HepG2 (cell line): Measurements from ENCODE around the gene GSDMA. TPM values are rescaled to one million over a fixed set of nuclear protein-coding genes. Genes with fewer than 3 reads are reported as not detected.
A peak's percentile ranks its signal among the peaks of the same experiment; 100 is the strongest.

Experiments
- FOSL2 ChIP-seq: sonication (generic); formaldehyde crosslinking; IDR thresholded peaks from 2 replicates; pipeline ENCODE4 v1.4.0; 2020; ENCODE audit warnings: missing genetic modification reagents
- GABPA ChIP-seq, 2 experiments: IDR thresholded peaks; 2 replicates each; pipeline ENCODE4 v1.6.1; 2011 to 2016; ENCODE audit warnings: low read depth in 2 of 2, low read length in 1 of 2, missing biosample characterization in 1 of 2, missing genetic modification characterization in 1 of 2
- GATAD1 ChIP-seq: IDR thresholded peaks from 2 replicates; pipeline ENCODE4 v1.6.1; 2016; ENCODE audit warnings: missing genetic modification reagents, missing compliant biosample characterization
- HDAC6 ChIP-seq: fragments of 200-600 bp; sonication (generic); IDR thresholded peaks from 2 replicates; pipeline ENCODE4 v1.7.0; 2017; ENCODE audit warnings: mild to moderate bottlenecking, antibody characterized with exemption, low read length, low read depth
- NR2F6 ChIP-seq, 2 experiments: IDR thresholded peaks; 2 replicates each; pipeline ENCODE4 v1.6.1; 2016; ENCODE audit warnings: antibody characterized with exemption in 1 of 2, mild to moderate bottlenecking in 1 of 2
- POLR2G ChIP-seq: fragments of 200-400 bp; formaldehyde crosslinking; IDR thresholded peaks from 2 replicates; pipeline ENCODE4 v1.6.1; 2018; ENCODE audit warnings: mild to moderate bottlenecking, low read depth, low read length, moderate library complexity
- RARA ChIP-seq: IDR thresholded peaks from 2 replicates; pipeline ENCODE4 v1.6.1; 2016; ENCODE audit warnings: missing genetic modification reagents, missing compliant biosample characterization
- YY1 ChIP-seq: IDR thresholded peaks from 2 replicates; pipeline ENCODE4 v1.6.1; 2011; ENCODE audit warnings: low read length, low read depth, moderate library complexity, mild to moderate bottlenecking; ENCODE audit not compliant: insufficient read depth, insufficient replicate concordance
- ZBTB4 ChIP-seq: sonication (generic); formaldehyde crosslinking; IDR thresholded peaks from 2 replicates; pipeline ENCODE4 v1.4.0; 2020; ENCODE audit warnings: missing genetic modification reagents, mild to moderate bottlenecking, borderline replicate concordance
- ZBTB42 ChIP-seq: sonication (generic); formaldehyde crosslinking; IDR thresholded peaks from 2 replicates; pipeline ENCODE4 v1.5.0; 2020; ENCODE audit warnings: mild to moderate bottlenecking, missing genetic modification reagents
- ZBTB8A ChIP-seq: sonication (generic); formaldehyde crosslinking; IDR thresholded peaks from 2 replicates; pipeline ENCODE4 v1.4.0; 2020; ENCODE audit warnings: mild to moderate bottlenecking, low read depth, missing genetic modification reagents, borderline replicate concordance
- ZNF317 ChIP-seq: sonication (generic); formaldehyde crosslinking; IDR thresholded peaks from 2 replicates; pipeline ENCODE4 v1.5.0; 2020; ENCODE audit warnings: mild to moderate bottlenecking, missing genetic modification reagents
- ZNF609 ChIP-seq: sonication (generic); formaldehyde crosslinking; IDR thresholded peaks from 2 replicates; pipeline ENCODE4 v1.4.0; 2020; ENCODE audit warnings: mild to moderate bottlenecking, missing genetic modification reagents, borderline replicate concordance
- ZNF614 ChIP-seq: IDR thresholded peaks from 2 replicates; pipeline ENCODE4 v1.6.1; 2018; ENCODE audit warnings: missing biosample characterization, missing genetic modification reagents, inconsistent platforms, borderline replicate concordance
- ZNF687 ChIP-seq: sonication (generic); formaldehyde crosslinking; IDR thresholded peaks from 2 replicates; pipeline ENCODE4 v1.5.1; 2020; ENCODE audit warnings: mild to moderate bottlenecking, missing genetic modification reagents, moderate library complexity
- polyA plus RNA-seq, 8 experiments: library from polyadenylated mRNA; depleted of rRNA in 3 of 8; stranded (reverse) in 7 of 8; unstranded in 1 of 8; fragments of >200 nt; fragmentation: Illumina TruSeq in 4 of 8; extraction: Trizol in 4 of 8; gene quantifications; 2 replicates each; pipeline versions ENCODE4 v1.2.1 to v1.2.3, GENCODE V29; 2011 to 2016; ENCODE audit warnings: low read depth in 4 of 8, missing spikeins in 1 of 8, mixed read lengths in 1 of 8; ENCODE audit not compliant: insufficient read depth in 1 of 8
- total RNA-seq, 5 experiments: library from RNA; depleted of rRNA; stranded (reverse); fragments of >200 nt; fragmentation: Illumina TruSeq; extraction: Trizol; gene quantifications; 2 replicates each; pipeline ENCODE4 v1.2.3, GENCODE V29; 2016; ENCODE audit warnings: low read depth in 1 of 5

Gene GSDMA
- total and polyA plus RNA-seq, 2 of the 13 experiments (the other 11 are each of a cell fraction or from before 2014, with no cell fraction given): not detected

GRCh38 chr17:39952680-39953470 is 9.9 kb upstream of the GSDMA start (continued):
- TF ChIP-seq ZBTB4: no peak
- TF ChIP-seq HDAC6: no peak
- no peak for TF ChIP-seq ZBTB8A (CRISPR knock-in tag)
- 0 out of 2 replicates have a peak, but pooled peaks have one; percentile 24 for TF ChIP-seq ZNF614 (CRISPR knock-in tag)
- TF ChIP-seq GABPA (IDR thresholded peaks at IDR 0.05; ENCODE audit: low read depth, low read length): no peak
- TF ChIP-seq GABPA (CRISPR knock-in tag; IDR thresholded peaks at IDR 0.05; ENCODE audit: low read depth): no peak; the same call in 1 of the 2 replicates
- TF ChIP-seq ZNF687 (CRISPR knock-in tag): peak; percentile 65; the same call in 1 of the 2 replicates
- TF ChIP-seq RARA (CRISPR knock-in tag): 0 out of 2 replicates have a peak, but pooled peaks have one; percentile 29
- peak; percentile 71 for TF ChIP-seq YY1
- no peak for TF ChIP-seq ZNF317 (CRISPR knock-in tag)
- TF ChIP-seq ZNF609 (CRISPR knock-in tag): no peak
- TF ChIP-seq FOSL2 (CRISPR knock-in tag): no peak
- TF ChIP-seq GATAD1 (CRISPR knock-in tag): peak; percentile 52; the same call in 1 of the 2 replicates
- no peak for TF ChIP-seq ZBTB42 (CRISPR knock-in tag)
- TF ChIP-seq NR2F6 (IDR thresholded peaks at IDR 0.05): no peak
- peak; percentile 49; the same call in 1 of the 2 replicates for TF ChIP-seq NR2F6 (CRISPR knock-in tag; IDR thresholded peaks at IDR 0.05)
- TF ChIP-seq POLR2G: peak; percentile 49; the same call in 1 of the 2 replicates
